GM23248 (cell line): ENCODE measurements around the gene ARHGAP10. TPM values are rescaled to one million over a fixed set of nuclear protein-coding genes. Genes with fewer than 3 reads are reported as not detected.

Experiments used
- DNase-seq: peaks from one replicate; pipeline ENCODE4 v3.0.0-alpha.2; 2015
- H2AFZ ChIP-seq: fragments of 200-600 bp; sonication (generic); 2 replicates; pipeline ENCODE4 v1.6.1; 2016; ENCODE audit warnings: antibody characterized with exemption
- H3F3A ChIP-seq: fragments of 200-600 bp; sonication (generic); 2 replicates; pipeline ENCODE4 v1.6.1; 2016; ENCODE audit warnings: mild to moderate bottlenecking, antibody characterized with exemption, mixed run types; ENCODE audit not compliant: insufficient read depth
- H3K27ac ChIP-seq: fragments of 200-600 bp; sonication (generic); 2 replicates; pipeline ENCODE4 v1.5.1; 2016; ENCODE audit warnings: mild to moderate bottlenecking
- H3K27me3 ChIP-seq: fragments of 200-600 bp; sonication (generic); replicated peaks from 2 replicates; pipeline ENCODE4 v1.6.1; 2016; ENCODE audit warnings: mild to moderate bottlenecking; ENCODE audit not compliant: insufficient read depth
- H3K36me3 ChIP-seq: fragments of 200-600 bp; sonication (generic); 2 replicates; pipeline ENCODE4 v1.6.1; 2016; ENCODE audit warnings: low read depth, mild to moderate bottlenecking
- H3K4me1 ChIP-seq: fragments of 200-600 bp; sonication (generic); 2 replicates; pipeline ENCODE4 v1.6.1; 2016; ENCODE audit warnings: mild to moderate bottlenecking; ENCODE audit not compliant: insufficient read depth
- H3K4me2 ChIP-seq: fragments of 200-600 bp; sonication (generic); one replicate; pipeline ENCODE4 v1.6.1; 2016; ENCODE audit warnings: mild to moderate bottlenecking; ENCODE audit not compliant: unreplicated experiment
- H3K4me3 ChIP-seq: fragments of 200-600 bp; sonication (generic); 2 replicates; pipeline ENCODE4 v1.5.1; 2016; ENCODE audit warnings: mild to moderate bottlenecking
- H3K79me2 ChIP-seq: fragments of 200-600 bp; sonication (generic); 2 replicates; pipeline ENCODE4 v1.6.1; 2016; ENCODE audit warnings: mild to moderate bottlenecking; ENCODE audit not compliant: insufficient read depth
- H3K9ac ChIP-seq: fragments of 200-600 bp; sonication (generic); 2 replicates; pipeline ENCODE4 v1.6.1; 2016; ENCODE audit warnings: mild to moderate bottlenecking
- H3K9me2 ChIP-seq: fragments of 200-600 bp; sonication (generic); 2 replicates; pipeline ENCODE4 v1.6.1; 2016; ENCODE audit warnings: mixed run types, mild to moderate bottlenecking, moderate library complexity; ENCODE audit not compliant: insufficient read depth
- H3K9me3 ChIP-seq: fragments of 200-600 bp; sonication (generic); one replicate; pipeline ENCODE4 v1.6.1; 2017; ENCODE audit warnings: low read depth
- H4K20me1 ChIP-seq: fragments of 200-600 bp; sonication (generic); 2 replicates; pipeline ENCODE4 v1.6.0; 2016; ENCODE audit not compliant: insufficient read depth
- EZH2 ChIP-seq: fragments of 200-600 bp; sonication (generic); IDR thresholded peaks from 2 replicates; pipeline ENCODE4 v1.6.1; 2018; ENCODE audit warnings: antibody characterized with exemption, mild to moderate bottlenecking; ENCODE audit not compliant: insufficient read depth, poor library complexity, severe bottlenecking
- EZH2phosphoT487 ChIP-seq: fragments of 200-600 bp; sonication (generic); IDR thresholded peaks from 2 replicates; pipeline ENCODE4 v1.6.1; 2018; ENCODE audit warnings: antibody characterized with exemption, moderate library complexity, mild to moderate bottlenecking, low read depth; ENCODE audit not compliant: insufficient read depth
- WGBS, 2 experiments: methylation state at CpG; one replicate each; pipeline ENCODE4 v1.1.6; 2015 to 2017; ENCODE audit warnings: low lambda C conversion rate in 2 of 2, low coverage in 1 of 2; ENCODE audit errors: missing lambda C conversion rate in 2 of 2; 5-methylcytosine and 5-hydroxymethylcytosine counted together
- in situ Hi-C: fragments of 300-500 bp; cut with MboI; formaldehyde crosslinking; loops from 2 replicates; pipeline ENCODE4 v1.15.0; 2020
- polyA plus RNA-seq: library from polyadenylated mRNA; unstranded; fragments of >200 nt; fragmentation: Nextera tagmentation; extraction: Ambion mirVana; gene quantifications from 2 replicates; pipeline ENCODE4 v1.2.1, GENCODE V29; 2016
- total RNA-seq: library from RNA; depleted of rRNA; stranded (reverse); fragments of >200 nt; shearing (Covaris generic); gene quantifications from 2 replicates; pipeline ENCODE4 v1.2.3, GENCODE V29; 2014

The ARHGAP10 gene
- total and polyA plus RNA-seq, 2 experiments from 2014 or later, result 19.5 to 24.8 TPM

DNA sequence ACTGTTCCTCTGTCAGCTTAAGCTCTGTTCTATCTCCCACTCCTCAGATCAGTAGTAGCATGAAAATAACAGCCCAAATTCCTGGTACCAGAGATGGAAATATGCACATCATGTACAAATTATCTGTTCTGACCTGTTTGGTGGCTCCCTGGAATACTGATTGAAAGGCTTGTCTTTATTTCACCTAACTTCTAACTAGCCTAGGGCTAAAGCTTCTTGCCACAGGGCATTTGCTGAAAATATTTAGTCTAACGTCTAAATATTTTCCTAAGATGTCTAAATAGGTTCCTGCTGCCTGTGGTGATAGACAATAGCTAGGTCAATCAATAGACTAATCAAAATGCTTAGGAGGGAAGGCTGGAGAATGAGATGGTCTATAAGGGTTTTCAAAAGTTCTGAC, 35.0 kb upstream of the ARHGAP10 start:
- no peak for TF ChIP-seq EZH2
- no peak for TF ChIP-seq EZH2phosphoT487
- no peak overlapping the region for H3K4me2 ChIP-seq
- H3K79me2 ChIP-seq, result no peaks in the 10 kb centered on the region
- H3K27ac ChIP-seq, result no peak overlapping the region
- no peaks in the 10 kb centered on the region for H3K9me3 ChIP-seq
- no peaks in the 10 kb centered on the region for H4K20me1 ChIP-seq
- no peaks in the 10 kb centered on the region for H3F3A ChIP-seq
- H2AFZ ChIP-seq, result no peak overlapping the region
- in situ Hi-C loops, result no loop called here
- H3K9ac ChIP-seq, result no peak overlapping the region
- H3K9me2 ChIP-seq, result no peaks in the 10 kb centered on the region
- 3 to 7% methylated on average over 1 of the region's 1 CpG for WGBS, 2 experiments
- no peak overlapping the region for H3K4me3 ChIP-seq
- no peaks in the 10 kb centered on the region for H3K36me3 ChIP-seq
- no peak for DNase-seq
- H3K27me3 ChIP-seq, result no peaks in the 10 kb centered on the region
- no peaks in the 10 kb centered on the region for H3K4me1 ChIP-seq

DNA sequence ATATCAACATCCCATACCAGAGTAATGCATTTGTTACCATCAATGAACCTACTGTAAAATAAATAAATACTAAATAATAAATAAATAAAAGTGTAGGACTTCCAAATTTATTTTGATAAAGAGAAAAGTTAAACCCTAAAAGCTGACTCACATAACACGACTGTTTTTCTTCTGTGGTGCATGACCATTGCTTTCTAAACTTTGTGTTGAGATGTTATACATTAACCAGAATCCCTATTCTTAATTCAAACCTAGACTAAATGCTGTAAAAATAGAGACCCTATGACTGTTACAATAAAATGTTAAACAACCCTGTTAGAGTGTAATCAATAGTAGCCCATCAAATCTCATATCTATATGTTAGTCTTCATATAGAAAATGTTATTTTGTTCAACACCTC, 27.0 kb upstream of the ARHGAP10 start:
- TF ChIP-seq EZH2 (no peak), EZH2phosphoT487 (no peak)
- DNase-seq, result no peak
- H3K27me3 ChIP-seq, result no peaks in the 10 kb centered on the region
- H3K4me2 ChIP-seq, result no peak overlapping the region
- H3K4me3 ChIP-seq, result no peak overlapping the region
- no peaks in the 10 kb centered on the region for H3F3A ChIP-seq
- no peaks in the 10 kb centered on the region for H3K36me3 ChIP-seq
- no peak overlapping the region for H3K9ac ChIP-seq
- no peaks in the 10 kb centered on the region for H3K9me3 ChIP-seq
- no peaks in the 10 kb centered on the region for H3K4me1 ChIP-seq
- H3K9me2 ChIP-seq, result no peaks in the 10 kb centered on the region
- H3K27ac ChIP-seq, result no peak overlapping the region
- H2AFZ ChIP-seq, result no peak overlapping the region
- H3K79me2 ChIP-seq, result no peaks in the 10 kb centered on the region
- no peaks in the 10 kb centered on the region for H4K20me1 ChIP-seq
- 40 to 64% methylated on average over 1 of the region's 1 CpG for WGBS, 2 experiments
- in situ Hi-C loops, result loop anchor here (5.0 kb wide), 1 partner anchor 162 kb away; no protein-coding TSS in a partner anchor

DNA sequence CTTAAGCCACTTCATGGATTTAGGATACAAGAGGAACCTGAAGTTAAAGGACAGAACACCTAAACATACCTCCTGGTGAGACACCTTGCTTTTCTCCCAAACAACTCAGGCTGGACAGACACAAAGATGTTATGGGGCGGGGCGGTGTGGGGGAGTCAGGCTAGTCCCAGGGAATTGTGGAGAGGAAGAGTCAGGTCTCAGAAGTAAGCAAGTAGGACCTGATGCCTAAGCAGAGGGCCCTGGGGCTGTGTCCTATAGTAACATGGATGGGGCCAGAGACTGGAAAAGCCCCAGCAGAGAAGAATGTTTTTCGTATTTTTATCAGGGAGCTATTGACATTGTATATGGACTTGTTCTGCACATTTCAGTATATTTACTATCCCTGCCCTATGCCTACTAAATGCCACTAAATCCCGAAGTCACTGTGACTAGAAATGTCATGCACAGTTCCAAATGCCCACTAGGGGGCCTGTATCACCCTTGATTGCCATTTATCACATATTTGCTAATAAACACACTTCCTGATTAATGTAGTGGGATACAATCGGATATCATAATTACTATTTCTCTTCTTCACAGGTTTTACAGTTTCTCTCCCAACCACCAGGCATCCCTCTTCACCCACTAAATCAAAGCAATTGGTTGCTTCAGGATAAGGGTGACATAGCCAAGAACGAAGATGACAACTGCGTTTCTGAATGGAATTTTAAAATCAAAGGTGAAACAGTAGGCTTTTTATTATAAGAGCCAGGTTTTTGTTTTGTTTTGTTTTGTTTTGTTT, 23.8 kb upstream of the ARHGAP10 start:
- H3K27ac ChIP-seq, result no peak overlapping the region
- no peaks in the 10 kb centered on the region for H3K79me2 ChIP-seq
- no peaks in the 10 kb centered on the region for H3K27me3 ChIP-seq
- WGBS, 2 experiments, result 14 to 21% methylated on average over 7 of the region's 7 CpGs
- peak overlapping the region; percentile 73 for H2AFZ ChIP-seq
- H3K4me2 ChIP-seq, result peak overlapping the region; percentile 48
- no peaks in the 10 kb centered on the region for H3K36me3 ChIP-seq
- H4K20me1 ChIP-seq, result no peaks in the 10 kb centered on the region
- H3K4me1 ChIP-seq, result no peaks in the 10 kb centered on the region
- no peaks in the 10 kb centered on the region for H3K9me3 ChIP-seq
- no peaks in the 10 kb centered on the region for H3F3A ChIP-seq
- H3K9me2 ChIP-seq, result no peaks in the 10 kb centered on the region
- DNase-seq, result peak; percentile 57
- TF ChIP-seq EZH2 (no peak), EZH2phosphoT487 (no peak)
- H3K9ac ChIP-seq, result no peak overlapping the region
- H3K4me3 ChIP-seq, result no peak overlapping the region
- in situ Hi-C loops, result loop anchor here (5.0 kb wide), 1 partner anchor 159 kb away; no protein-coding TSS in a partner anchor

DNA sequence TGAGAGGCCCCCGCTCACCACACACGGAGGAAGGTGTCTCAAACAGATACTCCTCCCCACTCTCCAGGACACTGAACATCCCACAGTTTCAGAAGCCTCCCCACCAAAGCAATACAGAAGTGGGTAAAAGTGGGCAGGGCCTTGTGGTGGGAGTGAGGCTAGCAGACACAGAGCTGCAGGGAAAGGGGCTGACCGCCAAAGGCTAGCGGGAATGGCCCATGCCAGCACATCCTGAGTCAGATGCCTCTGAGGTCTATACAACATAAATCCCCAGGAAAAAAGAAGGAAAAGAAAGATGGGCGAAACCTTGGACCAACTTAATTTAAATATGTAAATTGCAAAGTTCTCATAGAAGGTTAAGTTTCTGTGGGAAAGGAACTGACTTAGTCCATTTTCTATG, 21.9 kb upstream of the ARHGAP10 start:
- H3K4me3 ChIP-seq, result no peak overlapping the region
- no peaks in the 10 kb centered on the region for H3K79me2 ChIP-seq
- H3K9me2 ChIP-seq, result no peaks in the 10 kb centered on the region
- H4K20me1 ChIP-seq, result no peaks in the 10 kb centered on the region
- H3K27ac ChIP-seq, result no peak overlapping the region
- no peak overlapping the region for H3K4me2 ChIP-seq
- WGBS, 2 experiments, result 89 to 96% methylated on average over 5 of the region's 5 CpGs
- no peaks in the 10 kb centered on the region for H3K27me3 ChIP-seq
- peaks cover 12% of the 10 kb centered on the region; the same call in 1 of the 2 replicates for H3F3A ChIP-seq
- peaks cover 9% of the 10 kb centered on the region for H3K4me1 ChIP-seq
- in situ Hi-C loops, result loop anchor here (5.0 kb wide), 1 partner anchor 157 kb away; no protein-coding TSS in a partner anchor
- no peaks in the 10 kb centered on the region for H3K36me3 ChIP-seq
- peak; percentile 36 for DNase-seq
- TF ChIP-seq EZH2phosphoT487 (no peak), EZH2 (no peak)
- no peak overlapping the region for H2AFZ ChIP-seq
- no peaks in the 10 kb centered on the region for H3K9me3 ChIP-seq
- no peak overlapping the region for H3K9ac ChIP-seq
